NCI-H1930 (cell line): ENCODE data around the gene RPS6KA2.
"Not testable (repeated sequence)": the region's sequence is repeated elsewhere in the genome, so short reads cannot be mapped to it uniquely, and the experiment has no call there.

Experiments used
- DNase-seq, 2 experiments: peaks; one replicate each; lab custom pipeline; 2025; lab: John Stamatoyannopoulos, UW

Gene RPS6KA2

GRCh38 chr6:166369782-166370181 is 257.3 kb downstream of the RPS6KA2 start:
- DNase-seq, result no peak

- no peak for DNase-seq
Observed at GRCh38 chr6:166366921-166367320, 260.1 kb downstream of the RPS6KA2 start.

- DNase-seq, result no peak
Observed at GRCh38 chr6:166365806-166366205, 261.2 kb downstream of the RPS6KA2 start.

GRCh38 chr6:166365221-166365620 is 261.8 kb downstream of the RPS6KA2 start:
- no peak for DNase-seq

- DNase-seq, result no peak
Observed at GRCh38 chr6:166364456-166364855, 262.6 kb downstream of the RPS6KA2 start.

- not testable (repeated sequence) for DNase-seq
Observed at GRCh38 chr6:166362427-166362826, 264.6 kb downstream of the RPS6KA2 start.

- DNase-seq, result no peak
Observed at GRCh38 chr6:166361077-166361429, 266.0 kb downstream of the RPS6KA2 start.

- no peak for DNase-seq
Observed at GRCh38 chr6:166360243-166361076, 266.6 kb downstream of the RPS6KA2 start.
